Fibroblast of upper back skin (primary cell): ENCODE data around the gene GC.
"Not testable (repeated sequence)": the region's sequence is repeated elsewhere in the genome, so short reads cannot be mapped to it uniquely, and the experiment has no call there.

Source experiments
- DNase-seq: peaks from one replicate; pipeline ENCODE4 v3.0.0-alpha.2; 2013

GC gene, protein sequence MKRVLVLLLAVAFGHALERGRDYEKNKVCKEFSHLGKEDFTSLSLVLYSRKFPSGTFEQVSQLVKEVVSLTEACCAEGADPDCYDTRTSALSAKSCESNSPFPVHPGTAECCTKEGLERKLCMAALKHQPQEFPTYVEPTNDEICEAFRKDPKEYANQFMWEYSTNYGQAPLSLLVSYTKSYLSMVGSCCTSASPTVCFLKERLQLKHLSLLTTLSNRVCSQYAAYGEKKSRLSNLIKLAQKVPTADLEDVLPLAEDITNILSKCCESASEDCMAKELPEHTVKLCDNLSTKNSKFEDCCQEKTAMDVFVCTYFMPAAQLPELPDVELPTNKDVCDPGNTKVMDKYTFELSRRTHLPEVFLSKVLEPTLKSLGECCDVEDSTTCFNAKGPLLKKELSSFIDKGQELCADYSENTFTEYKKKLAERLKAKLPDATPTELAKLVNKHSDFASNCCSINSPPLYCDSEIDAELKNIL

GRCh38 chr4:71783972-71784371 is at the start of gene GC:
GC (minus strand) TSS chr4:71784079; CDS start chr4:71784018, 61 bp downstream.
- no peak for DNase-seq

DNA sequence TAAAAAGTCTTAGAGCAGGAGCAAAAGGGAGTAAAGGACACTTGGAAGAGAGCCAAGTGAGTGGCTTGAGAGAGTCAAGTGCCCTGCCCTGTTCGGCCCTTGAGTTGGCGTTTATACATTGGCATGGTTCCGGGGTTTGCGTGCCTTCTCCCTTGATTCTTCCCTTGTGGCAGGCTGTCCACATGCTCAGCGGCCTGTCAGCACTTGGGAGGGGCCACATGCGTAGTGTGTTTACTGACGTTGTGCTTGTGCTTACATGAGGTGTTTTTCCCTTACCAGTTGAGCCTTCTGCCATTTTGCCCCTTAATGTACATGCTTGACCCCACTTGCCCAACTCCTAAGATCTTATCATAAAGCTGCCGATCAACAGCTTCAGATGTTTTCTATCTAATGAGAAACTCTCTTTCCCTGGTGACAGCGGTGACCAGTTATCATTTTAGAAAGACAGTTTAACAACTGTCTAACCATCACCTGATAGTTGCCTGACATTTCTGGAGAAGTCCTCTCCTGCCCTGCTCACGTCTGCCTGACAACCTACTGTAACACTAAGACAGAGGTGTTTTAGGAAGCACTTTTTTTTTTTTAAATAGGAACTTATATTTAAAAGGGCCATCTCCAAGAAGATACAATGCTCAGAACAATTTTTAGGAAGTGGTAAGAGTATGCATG is 49.5 kb upstream of the GC start:
- DNase-seq: no peak

DNA sequence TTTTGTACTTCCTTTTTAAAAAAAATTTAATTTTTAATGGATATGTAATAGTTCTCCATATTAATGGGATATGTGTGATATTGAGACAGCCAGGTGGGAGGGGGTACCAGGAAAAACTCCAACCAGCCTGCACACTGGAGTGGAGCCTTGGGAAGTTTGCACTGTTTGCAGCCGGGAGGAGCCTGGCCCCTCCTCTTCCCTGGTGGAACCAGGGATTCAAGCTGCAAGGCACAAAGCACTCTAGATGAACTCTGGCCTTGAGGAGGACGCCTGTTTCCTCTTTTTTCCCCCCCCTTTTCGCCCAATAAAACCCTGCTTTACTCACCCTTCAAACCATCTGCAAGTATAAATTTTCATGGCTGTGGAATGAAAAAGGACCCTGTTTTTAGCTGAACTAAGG is 48.2 kb upstream of the GC start:
- DNase-seq: no peak

GRCh38 chr4:71830497-71831190 is 46.8 kb upstream of the GC start:
- no peak for DNase-seq

DNA sequence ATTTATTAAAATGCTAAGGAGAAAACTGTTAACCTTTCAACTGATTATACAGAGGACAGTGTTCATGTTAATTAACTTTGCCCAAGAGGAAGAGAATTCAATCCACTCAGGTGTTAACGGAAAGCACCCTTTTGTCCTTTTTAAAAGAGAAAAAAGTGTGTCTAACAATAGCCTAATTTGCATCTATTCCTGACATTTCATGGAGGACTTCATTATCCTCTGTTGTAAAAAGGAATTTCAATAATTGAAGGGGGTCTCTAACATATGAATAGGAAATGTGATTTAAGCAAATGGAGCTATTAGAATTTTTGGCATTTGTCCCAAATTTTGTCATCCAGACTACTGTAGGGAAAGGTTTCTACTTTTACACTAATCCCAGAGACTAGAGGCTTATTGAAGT is 44.6 kb upstream of the GC start:
- DNase-seq: no peak

- DNase-seq: no peak
These were observed 43.9 kb upstream of the GC start for GRCh38 chr4:71827826-71828225.

DNA sequence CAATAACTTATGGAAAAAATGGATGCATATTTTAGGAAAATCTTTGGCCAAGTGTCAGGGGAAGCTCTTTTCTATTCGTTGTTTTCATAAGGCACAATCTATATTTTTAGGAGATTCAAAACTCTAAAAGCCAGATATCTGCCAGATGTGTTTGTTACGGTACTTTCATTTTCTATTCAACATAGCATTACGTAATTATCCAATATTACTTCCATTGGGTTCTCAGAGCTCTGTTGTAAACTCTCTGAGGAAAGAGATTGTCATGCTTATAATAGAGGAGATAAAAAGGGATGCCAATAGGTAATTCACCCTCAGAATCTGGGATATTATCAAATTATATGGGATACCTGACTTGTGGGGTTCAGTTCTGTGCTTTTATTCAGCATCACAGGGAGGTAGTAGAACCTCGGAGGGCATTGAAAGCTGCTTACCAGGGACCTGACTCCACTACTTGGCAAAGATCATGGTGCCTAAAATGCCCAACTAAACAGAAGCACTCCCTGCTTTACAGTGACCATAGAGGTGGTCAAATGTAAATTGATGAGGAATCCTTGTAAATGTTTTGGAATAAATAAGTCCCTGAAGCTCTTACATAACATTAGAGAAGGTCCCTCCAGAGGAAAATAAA is 32.9 kb upstream of the GC start:
- DNase-seq: no peak

DNA sequence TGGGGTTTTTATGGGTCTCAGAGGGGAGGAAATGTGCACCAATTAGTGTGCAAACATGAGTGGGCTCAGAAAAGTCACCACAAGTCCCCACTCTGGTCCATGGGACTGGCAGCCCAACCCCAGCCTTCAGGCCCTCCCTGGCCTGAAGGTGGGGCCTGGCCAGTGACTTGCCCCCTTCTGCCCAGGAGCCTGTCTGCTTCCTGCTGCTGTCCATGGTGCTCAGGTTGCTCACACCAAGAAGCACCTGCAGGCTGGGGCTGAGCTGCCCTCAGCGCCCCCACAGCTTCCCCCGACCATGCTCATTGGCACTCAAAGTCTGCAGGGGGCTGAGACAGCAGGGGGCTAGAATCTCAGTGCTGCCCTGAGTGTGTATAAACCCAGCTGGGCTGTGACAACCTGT is 30.6 kb upstream of the GC start:
- no peak for DNase-seq

DNA sequence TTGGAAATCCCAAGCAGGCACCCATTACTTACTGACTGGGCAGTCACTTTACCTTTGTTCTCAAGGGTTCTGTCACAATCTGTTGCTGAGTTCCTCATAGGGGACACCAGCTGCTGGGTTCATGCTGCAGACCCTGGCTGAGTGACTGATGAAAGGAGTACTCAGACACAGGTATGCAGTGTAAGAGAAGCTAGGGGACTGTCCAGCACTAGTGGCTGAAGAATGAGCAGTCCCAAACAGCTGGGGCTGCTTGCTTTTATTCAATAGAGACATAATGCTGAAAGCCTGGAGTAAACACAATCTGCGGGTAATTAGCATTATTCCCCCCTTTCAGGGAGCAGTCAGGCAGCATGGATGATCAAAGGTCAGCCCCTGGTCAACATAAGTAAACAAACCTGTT is 25.9 kb upstream of the GC start:
- DNase-seq: not testable (repeated sequence)

DNA sequence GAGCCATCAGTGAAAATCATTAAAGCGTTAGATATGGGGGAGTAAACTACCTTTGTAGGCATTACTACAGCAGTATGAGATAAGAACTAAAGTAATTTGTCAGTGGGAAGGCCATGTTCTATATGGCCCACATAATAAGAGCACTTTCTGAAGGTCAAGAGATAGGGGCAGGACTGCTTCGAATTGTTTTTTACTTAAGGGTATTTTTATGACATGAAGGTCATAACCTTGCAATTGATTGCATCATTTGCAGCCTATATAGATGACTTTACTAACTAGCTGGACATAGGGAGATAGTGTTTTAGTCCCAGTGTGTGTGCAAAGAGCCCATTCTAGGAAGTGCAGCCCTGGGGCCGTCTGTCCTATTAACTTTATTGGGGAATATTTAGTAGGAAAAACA is 23.6 kb upstream of the GC start:
- DNase-seq: no peak

- DNase-seq: not testable (repeated sequence)
These were observed 21.4 kb upstream of the GC start for GRCh38 chr4:71805230-71805629.

DNA sequence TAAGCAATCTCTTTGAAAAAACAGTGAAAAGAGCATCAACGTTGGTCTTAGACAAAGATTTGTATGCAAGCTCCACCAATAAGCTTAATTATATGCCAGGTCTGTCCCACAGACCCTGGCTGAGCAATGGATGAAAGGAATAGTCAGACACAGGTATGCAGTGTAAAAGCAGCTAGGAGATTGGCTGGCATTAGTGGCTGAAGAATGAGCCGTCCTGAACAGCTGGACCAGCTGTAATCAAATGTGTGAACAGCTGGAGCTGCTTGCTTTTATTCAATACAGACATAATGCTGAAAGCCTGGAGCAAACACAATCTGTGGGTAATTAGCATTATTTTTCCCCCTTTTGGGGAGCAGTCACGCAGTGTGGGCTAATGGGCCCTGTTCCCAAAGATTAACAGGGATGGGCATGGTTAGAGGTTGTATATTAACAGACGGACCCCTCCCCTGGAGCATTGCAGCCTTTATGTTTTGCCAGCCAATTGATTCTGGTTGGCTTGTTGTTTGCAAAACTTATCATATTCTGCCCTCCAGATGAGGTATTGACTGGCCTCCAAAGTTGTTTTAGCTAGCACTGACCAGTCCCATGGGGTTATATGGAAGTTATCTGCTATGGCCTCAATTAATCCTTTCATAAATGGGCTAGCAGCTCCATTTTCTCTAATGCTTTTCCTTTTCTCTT is 20.3 kb upstream of the GC start:
- not testable (repeated sequence) for DNase-seq

GRCh38 chr4:71785959-71786358 is 2.1 kb upstream of the GC start:
- no peak for DNase-seq

GRCh38 chr4:71784569-71785197 is 804 bp upstream of the GC start:
- no peak for DNase-seq

- DNase-seq: no peak
These were observed 6.0 kb downstream of the GC start for GRCh38 chr4:71777891-71778290.

GRCh38 chr4:71775449-71775848 is 8.4 kb downstream of the GC start:
- DNase-seq: no peak

DNA sequence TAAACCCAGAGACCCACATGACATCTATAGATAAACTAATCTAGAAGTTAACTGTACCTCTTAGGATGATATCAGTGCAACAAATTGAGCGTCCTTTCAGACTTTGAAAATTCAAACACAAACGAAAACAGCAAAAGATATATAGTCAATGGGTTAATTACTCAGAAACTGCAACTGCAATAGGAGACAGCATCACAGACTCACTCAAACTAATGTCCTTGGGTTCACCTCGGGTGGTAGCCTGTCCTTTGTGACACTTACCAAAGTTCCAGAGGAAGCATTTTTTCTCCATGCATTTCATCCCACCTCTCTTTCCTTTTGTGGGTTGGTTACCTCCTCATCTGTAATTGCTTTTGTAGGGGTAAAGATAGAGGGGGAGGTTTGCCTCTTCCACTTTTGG is 9.7 kb downstream of the GC start:
- DNase-seq: no peak

DNA sequence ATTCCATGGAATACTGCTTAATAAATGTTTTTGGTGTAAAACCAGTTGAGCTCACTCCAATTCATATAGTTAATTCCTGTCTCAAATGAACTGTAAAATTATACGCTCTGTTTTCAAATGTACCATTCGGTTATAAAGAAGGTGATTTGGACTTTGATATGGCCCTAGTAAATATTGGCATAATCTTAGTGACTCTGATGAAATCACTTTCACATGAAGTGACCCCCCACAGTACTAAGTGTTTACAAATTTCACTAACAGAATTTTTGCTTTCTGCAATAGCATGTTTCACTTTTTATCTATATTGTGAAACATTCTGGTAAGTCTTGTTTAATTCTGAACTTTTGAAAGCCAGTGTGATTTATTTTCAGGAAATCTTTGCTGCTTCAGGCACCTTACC is 10.9 kb downstream of the GC start:
- DNase-seq: no peak

GRCh38 chr4:71772592-71772991 is 11.3 kb downstream of the GC start:
- DNase-seq: no peak

DNA sequence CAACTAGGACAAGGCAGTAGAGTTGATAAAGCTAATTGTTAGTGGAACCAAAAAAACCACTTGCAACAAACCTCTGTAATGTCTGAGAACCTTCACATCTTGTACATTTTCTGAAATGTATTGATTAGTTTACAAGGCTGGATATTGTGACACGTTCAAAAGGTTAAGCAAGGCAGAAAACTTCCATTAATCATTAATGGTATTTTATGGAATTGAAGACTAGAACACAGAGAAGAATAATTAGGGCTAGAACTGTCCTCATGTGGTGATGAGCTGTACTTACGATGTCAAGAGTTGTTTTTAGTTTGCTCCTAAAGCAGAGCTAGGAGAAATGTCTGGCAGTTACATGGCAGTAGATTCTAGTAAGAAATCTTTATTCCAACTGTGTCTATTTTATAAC is 12.3 kb downstream of the GC start:
- DNase-seq: no peak

GRCh38 chr4:71769434-71769833 is 14.4 kb downstream of the GC start:
- no peak for DNase-seq

DNA sequence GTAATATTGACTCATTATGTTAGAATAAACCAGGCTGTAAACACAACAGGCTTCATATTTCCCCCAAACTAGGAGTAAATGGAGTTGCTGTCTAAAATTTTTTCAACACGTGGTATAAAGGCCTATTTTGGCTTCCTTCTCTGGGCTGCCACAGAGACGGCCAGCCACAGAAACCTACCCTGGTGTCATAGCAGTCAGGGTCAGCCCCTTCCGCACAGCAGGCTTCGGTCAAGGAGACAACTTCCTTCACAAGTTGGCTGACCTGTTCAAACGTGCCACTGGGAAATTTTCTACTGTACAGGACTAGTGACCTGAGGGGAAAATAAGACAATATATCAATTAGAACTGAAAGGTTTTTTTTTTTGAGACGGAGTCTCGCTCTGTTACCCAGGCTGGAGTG is 15.8 kb downstream of the GC start:
- DNase-seq: no peak
